Activated CD4-positive, alpha-beta T cell treated with anti-CD3 and anti-CD28 coated beads, Interleukin-2, amount 50 U/mL, for 4 hours (primary cell): ENCODE data around the gene TRIM7.
A peak's percentile ranks its signal among the peaks of the same experiment; 100 is the strongest.
"Not testable (repeated sequence)": the region's sequence is repeated elsewhere in the genome, so short reads cannot be mapped to it uniquely, and the experiment has no call there.

Experiments
- DNase-seq, 2 experiments: peaks; one replicate each; pipeline ENCODE4 v3.0.0-alpha.2; 2020

Gene TRIM7

DNA sequence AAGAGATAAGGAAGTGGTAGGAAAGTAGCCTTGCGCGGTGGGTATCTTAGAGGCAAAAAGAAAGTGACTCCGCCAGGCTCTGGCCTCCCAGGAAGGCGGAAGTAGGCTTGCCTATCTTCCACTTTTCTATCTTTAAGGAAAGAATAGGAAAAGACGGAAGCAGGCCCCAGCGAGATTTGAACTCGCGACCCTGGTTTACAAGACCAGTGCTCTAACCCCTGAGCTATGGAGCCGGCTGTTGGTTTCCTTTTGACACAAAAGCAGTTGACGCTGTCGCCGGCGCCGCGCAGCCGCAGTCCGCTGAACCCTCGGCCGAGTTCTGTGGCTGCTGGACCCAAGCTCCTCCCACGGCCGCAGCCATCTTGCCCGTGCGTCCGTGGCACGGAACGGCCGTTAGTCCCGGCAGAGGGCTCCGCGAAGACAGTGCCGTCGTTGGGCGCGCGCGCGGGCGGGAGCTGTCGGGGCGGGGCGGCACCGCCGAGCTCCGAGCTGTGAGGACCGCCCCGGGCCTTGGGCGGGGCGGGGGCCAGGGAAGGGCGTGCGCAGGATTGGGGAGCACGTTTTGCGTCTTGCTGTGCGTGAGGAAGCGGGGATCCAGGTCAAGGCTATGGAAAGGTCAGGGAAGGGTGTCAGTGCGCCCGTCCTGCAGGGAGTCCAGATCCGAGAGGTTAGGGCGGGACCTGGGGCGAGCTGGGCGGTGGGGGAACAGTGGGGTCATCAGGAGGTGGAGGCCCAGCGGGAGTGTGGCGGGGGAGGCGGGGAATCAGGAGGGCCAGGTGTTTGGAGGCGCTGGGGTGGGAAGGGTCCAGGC lies 13.3 kb downstream of the TRIM7 start:
- DNase-seq: peak; percentile 89 to 92

DNA sequence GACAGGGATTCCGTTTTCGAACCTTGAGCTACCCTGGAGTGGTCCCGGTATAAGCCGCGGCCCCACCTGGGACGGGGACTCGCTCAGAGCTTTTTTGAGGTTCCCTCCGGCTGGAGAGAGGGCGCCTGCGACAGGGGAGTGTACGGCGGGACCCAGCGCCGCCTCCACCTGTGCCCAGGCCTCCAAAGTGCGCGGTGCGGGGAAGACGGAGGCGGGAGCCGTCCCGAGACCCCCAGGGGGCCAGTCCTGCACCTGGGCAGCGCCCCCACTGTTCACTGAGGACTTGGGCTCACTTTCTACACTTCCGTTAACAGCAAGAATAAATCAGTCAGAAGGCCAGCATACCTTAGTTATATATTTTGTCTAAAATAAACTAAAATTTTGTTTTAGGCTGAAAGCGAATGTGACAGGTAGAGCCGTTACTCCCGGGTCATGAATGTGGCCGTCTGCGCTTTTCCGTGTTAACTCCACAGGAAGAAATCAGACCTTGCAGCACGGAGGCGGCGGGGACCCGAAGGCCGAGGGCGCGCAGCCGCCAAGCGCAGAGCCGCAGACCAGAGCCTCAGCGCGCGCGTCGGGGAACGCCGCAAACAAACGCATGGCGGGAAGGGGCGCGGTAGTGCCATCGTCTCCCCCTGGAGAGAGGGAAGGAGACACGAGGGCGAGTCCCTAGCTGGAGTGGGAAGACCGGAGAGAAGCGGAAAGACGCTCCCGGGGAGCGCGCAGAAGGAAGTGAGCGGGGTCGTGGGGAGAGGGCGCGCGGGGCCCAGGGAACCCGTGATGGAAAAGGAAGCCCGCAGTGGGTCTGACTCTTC lies 14.1 kb downstream of the TRIM7 start:
- DNase-seq: no peak

DNA sequence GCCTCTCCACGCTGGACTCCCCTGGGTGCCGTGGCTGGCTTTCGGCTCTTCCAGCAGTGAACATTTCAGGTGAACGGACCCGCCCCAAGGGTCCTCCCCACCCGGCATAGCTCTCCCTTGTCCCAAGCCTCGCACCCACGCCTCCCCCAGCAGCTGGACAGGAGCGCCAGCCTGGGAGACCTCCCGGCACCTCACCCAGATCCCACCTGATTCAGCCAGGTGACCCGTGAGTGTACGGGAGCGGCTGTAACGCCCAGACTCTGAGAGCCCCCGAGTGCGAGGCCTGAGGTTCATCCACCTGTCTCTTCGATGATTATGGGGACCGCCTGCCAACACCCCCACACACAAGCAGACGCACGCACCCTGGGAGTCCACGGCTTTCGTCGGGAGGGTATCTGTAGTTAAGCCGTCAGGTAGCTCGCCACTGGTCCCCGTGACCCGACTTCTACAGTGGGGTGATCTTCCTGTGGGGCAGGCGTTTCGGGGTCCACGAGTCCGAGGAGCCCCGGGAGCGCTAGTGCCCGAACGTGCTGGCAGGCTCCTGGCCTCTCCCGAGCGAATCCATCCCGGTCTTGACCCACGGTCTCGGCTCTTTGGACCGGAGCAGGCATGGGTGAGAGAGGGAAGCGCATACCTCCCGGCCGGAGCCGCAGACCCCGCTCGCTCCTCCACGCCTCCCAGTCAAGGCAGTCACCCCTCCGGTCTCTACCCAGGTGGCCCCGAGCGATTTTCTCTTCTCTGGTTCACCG lies 14.9 kb downstream of the TRIM7 start:
- peak in 1 of 2 experiments; percentile 53 for DNase-seq

DNA sequence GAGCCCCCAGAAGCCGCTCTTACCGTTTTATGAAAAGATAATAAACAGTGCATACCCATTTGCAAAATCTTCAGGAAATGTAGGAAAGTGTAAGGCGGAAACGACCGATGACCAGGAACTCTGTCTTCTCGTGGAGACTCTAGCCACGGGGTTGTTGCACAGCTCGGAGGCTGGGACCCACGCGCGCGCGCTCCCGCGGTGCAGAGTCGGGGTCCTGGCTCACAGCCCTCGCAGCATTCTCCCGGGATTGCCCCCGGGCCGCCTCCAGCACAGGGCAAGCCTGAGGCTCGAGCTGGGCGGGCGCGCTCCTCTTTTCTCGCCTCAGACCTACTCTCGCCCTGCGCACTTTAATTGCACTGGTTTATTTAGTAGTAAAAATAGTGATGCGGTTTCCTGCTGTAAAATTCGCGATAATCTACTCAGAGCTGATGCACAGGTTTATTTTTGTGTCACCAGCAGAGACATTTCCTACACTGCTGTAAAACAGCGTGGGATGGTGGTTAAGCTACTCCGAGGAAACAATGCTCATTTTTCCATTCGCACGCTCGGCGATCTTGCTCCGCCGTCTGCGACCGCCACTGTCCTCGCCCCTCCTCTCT lies 15.5 kb downstream of the TRIM7 start:
- peak; percentile 59 to 61 for DNase-seq

DNA sequence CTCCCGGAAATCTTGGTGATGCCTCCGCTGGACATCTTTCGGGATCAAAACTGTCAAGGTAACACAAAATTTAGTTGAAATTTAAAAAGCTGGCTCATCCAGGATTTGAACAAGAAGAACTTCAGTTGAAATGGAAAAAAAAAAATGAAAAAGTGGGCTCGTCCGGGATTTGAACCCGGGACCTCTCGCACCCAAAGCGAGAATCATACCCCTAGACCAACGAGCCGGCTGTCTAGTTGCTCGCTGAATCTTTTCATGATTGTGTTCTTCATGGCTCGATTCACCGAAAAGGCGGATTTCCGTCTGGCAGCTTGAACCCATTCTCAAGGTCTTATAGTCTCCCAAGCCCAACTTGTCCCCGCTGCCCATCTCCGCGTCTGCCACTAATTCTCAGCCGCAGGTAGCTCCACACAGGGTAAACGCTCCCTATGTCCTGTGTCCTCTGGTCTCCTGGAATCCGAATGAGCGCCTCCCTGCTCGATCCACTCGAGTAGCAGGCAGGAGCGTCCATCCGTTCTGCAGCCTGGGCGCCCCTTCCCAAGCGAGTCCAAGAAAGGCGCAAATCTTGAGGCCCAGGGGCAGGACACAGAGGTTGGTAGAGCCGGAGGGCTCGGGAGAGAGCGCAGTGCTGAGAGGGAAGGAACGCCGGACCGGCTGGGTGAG lies 16.2 kb downstream of the TRIM7 start:
- DNase-seq: peak; percentile 70 to 75

DNA sequence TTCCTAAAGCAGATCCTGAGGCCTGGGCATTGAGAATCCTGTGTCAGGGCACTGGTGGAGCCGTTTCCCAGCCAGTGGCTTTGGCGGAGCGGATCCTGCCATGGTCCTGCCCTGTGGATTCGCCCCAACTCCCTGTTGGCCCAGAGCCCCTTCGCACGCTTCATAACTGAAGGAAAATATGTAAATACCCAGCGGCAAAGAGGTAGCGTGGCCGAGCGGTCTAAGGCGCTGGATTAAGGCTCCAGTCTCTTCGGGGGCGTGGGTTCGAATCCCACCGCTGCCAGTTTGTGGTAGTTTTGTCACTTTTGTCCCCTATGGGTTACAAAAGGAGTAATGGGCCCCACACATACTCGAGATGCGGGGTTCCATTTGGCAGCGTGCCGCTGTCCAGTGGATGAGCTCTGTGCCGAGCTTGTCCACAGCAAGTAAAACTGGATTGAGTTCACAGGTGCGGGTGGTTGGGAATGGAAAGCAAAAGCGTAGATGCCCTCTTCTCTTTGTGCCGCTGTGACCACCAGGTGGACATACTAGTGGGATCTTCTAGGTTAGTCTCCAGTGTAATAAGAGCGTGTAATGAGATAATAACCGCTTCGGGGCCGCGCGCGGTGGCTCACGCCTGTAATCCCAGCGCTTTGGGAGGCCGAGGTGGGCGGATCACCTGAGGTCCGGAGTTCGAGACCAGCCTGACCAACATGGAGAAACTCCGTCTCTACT lies 17.3 kb downstream of the TRIM7 start:
- DNase-seq: no peak

DNA sequence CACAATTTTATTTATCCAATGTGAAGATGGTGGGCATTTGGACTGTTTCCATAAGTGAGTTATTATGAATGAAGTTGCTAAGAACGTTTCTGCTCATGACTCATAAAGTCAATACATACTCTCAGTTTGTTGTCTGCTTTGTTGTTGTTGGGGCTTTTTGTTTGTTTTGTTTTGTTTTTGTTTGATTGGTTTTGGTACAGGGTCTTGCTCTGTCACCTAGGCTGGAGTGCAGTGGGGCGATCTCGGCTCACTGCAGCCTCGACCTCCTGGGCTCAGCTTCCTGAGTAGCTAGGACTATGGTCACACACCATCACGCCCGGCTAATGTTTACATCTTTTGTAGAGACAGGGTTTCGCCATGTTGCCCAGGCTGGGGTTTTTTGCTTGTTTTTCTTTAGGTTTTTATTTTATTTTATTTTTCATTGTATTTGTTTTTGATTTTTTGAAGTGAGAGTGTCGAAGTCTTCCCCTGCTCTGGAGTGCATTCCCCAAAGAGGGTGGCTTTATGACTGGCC lies 18.0 kb downstream of the TRIM7 start:
- no peak for DNase-seq

DNA sequence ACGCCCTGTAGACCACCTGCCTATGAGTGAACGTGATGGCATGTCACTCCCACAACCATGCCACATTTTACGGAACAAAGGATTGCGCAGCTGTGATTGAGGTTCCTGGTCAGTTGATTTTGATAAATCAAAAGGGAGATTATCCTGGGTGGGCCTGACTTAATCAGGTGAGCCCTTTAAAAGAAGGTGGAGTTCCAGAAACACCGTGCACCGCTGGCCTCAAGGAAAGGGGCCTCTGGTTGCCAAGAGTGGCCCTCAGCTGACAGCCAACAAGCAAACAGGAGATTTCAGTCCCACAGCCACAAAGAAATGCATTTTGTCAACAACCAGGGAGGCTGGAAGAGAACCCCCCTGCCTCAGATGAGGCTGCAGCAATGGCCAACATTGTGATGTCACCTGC lies 19.0 kb downstream of the TRIM7 start:
- DNase-seq: no peak

DNA sequence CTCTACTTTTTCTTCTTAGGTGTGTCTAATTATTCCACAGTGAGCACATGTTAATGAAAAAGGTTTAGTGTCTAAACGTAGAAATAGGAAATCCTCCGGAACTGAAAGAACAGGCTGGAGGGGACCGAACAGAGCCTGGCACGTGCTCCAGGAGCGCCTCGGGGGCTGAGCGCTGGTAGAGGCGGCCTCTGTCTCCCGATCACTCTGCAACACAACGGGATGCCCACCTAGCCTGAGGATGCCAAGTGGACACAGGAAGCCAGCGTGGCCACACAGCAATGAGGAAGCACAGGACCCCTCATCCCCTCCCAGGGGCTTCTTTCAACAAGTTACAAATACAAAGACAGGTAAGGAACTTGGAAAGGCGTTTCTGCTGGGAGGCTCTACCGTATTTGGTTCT lies 19.4 kb downstream of the TRIM7 start:
- DNase-seq: no peak

DNA sequence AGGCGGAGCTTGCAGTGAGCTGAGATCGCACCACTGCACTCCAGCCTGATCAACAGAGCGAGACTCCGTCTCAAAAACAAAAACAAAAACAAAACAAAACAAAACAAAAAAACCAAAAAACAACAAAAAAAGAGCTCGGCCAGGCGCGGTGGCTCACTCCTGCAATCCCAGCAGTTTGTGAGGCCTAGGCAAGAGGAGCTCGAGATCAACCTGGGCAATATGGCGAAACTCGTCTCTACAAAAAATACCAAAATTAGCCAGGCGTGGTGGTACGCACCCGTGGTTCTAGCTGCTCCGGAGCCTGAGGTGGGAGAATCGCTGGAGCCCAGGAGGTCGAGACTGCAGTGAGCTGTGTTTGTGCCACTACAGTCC lies 20.2 kb downstream of the TRIM7 start:
- DNase-seq: no peak

DNA sequence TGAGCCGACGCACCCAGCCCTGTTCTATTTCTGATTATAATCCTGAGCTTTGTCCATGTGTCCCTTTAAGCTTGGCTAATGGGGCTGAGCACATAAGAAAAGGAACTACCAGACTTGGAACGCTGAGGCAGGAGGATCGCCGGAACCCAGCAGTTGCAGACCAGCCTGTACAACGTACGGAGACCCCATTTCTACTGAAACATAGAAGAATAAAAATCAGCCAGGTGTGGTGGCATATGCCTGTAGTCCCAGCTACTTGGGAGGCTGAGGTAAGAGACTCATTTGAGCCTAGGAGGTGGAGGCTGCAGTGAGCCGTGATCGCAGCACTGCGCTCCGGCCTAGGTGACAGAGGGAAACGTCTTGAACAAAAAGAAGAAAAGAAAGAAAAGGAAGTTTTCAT lies 22.3 kb downstream of the TRIM7 start:
- no peak for DNase-seq

DNA sequence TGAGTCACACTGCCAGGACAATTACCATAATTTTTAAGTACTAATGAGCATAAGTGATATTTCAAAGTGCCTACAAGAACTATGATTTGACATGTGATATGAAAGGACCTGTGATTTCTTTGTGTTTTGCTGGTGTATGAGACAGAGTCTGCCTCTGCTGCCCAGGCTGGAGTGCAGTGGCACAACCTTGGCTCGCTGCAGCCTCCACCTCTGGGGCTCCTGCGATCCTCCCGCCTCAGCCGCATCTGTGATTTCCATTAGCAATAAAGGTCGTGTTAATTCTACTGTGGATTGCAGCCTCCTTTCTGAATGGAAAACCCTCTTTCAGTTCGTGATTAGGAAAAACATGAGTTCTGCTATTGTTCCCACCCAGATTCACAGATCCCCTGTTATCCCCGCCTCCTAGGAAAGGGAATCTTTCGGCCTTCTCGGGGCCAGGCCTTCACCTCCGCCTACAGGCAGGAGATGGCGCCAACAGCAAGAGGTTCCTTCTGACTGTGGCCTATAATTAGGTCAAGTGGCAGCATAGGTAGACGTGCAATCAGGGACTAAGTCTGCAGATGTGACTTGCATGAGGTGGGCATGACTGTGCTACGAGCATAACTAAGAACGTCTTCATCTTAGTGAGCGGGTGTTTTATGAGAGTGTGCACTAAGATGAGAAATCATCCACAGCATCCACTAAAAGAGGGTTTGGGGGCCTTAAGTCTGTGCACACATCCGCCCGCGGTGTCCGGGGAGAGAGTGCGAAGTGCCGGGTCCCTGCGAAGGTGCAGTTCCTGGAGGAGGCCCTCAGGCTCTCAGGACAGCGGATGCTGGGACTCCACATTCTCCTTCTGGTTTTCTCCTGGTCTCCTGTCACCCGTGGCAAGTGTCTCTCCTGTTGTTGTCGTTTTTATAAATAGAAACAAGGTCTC lies 23.1 kb downstream of the TRIM7 start:
- DNase-seq: peak; percentile 52 to 58

DNA sequence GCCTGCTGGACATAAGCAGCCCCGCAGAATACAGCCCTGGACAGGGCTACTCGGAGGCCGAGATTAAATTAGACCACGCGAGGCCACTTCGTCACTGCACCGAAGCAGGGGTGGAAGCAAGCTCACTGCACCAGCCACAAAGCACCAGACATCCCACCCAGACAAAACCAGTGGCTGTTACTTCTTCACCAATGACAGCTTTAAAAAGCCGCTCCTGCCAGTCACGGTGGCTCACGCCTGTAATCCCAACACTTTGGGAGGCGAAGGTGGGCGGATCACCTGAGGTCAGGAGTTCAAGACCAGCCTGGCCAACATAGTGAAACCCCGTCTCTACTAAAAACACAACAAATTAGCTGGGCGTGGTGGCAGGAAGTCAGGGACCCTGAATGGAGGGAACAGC lies 27.4 kb downstream of the TRIM7 start:
- DNase-seq: not testable (repeated sequence)

DNA sequence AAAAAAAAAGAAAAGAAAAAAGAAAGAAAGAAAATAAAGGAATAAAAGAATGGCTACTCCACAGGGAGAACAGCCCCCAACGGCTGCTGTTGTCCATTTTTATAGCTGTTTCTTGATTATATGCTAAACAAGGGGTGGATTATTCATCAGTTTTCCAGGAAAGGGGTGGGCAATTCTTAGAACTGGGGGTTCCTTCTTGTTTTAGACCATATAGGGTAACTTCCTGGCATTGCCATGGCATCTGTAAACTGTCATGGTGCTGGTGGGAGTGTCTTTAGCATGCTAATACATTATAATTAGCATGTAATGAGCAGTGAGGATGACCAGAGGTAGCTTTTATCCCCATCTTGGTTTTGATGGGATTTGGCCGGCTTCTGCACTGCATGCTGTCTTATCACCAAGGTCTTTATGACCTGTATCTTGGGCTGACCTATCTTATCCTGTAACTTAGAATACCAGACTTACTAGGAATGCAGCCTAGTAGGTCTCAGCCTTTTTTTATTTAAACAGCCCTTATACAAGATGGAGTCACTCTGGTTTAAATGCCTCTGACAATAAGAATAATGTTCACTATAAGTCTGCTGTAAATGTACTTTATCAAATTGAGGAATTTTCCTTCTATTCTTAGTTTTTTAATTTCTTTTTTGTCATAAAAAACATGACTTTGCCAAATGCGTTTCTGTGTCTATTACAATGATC lies 28.6 kb downstream of the TRIM7 start:
- DNase-seq: no peak

DNA sequence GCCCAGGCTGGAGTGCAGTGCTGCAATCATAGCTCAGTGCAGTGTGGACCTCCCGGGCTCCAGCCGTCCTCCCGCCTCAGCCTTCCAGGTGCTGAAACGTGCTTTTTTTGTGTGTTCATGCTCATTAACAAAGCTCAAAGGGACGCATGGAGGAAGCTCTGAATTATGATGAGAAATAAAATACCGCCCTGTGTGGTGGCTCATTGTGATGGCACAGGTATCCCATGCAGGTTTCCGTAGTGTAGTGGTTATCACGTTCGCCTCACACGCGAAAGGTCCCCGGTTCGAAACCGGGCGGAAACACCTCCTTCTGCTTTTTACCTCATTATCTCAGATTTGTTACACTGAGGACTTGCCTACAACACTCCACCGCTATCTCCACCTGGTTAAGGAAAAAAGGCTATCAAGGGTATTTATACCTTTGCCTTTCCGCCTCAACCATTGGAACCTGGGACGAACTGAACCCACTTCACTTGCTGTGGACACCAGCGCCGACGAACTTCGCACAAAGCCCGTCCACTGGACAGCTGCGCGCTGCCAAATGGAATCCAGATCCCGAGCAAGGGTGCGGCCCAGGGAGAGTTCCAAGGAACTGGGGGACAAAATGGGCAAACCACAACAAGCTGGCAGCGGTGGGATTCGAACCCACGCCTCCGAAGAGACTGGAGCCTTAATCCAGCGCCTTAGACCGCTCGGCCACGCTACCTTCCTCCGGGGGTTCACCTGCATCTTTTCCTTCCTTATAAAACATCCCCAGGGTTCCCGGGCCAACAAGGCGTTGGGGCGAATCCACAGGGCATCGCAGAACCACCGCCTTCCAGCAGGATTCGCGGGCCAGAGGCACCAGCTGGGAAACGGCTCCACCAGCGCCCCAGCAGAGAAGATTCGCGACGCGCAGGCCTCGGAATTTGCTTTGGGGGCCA lies 31.3 kb downstream of the TRIM7 start:
- DNase-seq: peak in 1 of 2 experiments; percentile 42

DNA sequence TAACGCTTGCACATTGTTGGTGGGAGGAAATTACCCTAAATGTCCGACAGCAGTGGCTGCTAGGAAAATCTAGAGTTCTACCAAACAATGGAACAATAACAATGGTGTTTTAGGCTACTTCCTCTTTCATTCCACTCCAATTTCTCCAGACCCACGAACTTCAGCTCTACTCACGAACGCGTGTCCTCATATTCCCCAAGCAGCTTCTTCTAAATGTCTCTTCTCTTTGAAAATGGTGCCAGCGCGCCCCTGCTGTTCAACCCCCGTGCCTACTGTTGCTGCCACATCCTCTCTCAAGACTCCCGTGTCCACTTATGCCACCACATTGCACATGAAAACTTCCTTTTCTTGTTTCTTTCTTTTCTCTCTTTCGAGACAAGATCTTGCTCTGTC lies 32.0 kb downstream of the TRIM7 start:
- DNase-seq: no peak

DNA sequence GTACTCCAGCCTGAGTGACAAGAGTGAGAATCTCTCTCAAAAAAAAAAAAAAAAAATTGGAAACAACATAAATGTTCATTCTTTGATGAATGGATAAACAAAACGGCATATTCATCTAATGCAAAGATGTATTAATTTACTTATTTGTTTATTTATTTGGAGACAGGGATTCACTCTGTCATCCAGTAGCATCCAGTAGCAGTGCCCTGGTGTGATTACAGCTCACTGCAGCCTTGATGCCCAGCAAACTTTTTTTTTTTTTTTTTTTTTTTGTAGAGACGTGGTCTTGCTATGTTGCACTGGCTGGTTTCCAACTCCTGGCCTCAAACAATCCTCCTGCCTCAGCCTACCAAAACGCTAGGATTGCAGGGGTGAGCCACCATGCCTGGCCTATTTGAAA lies 33.2 kb downstream of the TRIM7 start:
- no peak for DNase-seq

DNA sequence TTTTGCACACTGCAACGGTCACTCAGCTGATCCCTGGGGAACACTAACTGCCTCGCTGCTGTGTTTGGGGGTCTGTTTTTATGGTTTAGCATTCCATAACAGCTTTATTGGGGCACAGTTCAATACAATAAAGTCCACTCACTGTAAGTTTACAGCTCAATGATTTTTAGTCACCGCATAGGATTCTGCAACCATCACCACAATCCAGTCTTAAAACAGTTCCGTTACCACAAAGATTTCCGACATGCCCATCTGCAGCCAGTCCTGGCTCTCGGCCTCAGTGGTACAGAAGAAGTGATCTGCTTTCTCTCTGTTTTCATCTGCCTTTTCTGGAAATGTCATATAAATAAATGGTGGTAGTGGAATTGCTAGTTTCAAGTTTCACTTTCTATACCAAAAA lies 34.0 kb downstream of the TRIM7 start:
- DNase-seq: no peak
